ENCODE results near the gene COL5A3.
A peak's percentile ranks its signal among the peaks of the same experiment; 100 is the strongest.

GRCh38 chr19:9966448-9966847, 43.9 kb downstream of the COL5A3 start:
- TF ChIP-seq ZNF331 (CRISPR knock-in tag; IDR thresholded peaks at IDR 0.05; ENCODE audit: low read depth) (no peak), POLR2AphosphoS5 (IDR thresholded peaks at IDR 0.05; ENCODE audit: low read depth) (no peak), CTCF (conservative IDR thresholded peaks at IDR 0.05; ENCODE audit: low read depth in 2 of 2) (peak; percentile 9 to 40; a peak in 2 of 4 replicates), EZH2phosphoT487 (IDR thresholded peaks at IDR 0.05; ENCODE audit: unreplicated experiment) (no peak), REST (IDR thresholded peaks at IDR 0.05; ENCODE audit: unreplicated experiment) (no peak), EZH2 (IDR thresholded peaks at IDR 0.05; ENCODE audit: low read depth, unreplicated experiment) (no peak)
